Measurements from ENCODE around the gene TNFRSF6B. TPM values are rescaled to one million over a fixed set of nuclear protein-coding genes. Genes with fewer than 3 reads are reported as not detected.

TNFRSF6B gene
- total and polyA plus RNA-seq, 4 donors: 1.6 to 195 (median 32.7) TPM

DNA sequence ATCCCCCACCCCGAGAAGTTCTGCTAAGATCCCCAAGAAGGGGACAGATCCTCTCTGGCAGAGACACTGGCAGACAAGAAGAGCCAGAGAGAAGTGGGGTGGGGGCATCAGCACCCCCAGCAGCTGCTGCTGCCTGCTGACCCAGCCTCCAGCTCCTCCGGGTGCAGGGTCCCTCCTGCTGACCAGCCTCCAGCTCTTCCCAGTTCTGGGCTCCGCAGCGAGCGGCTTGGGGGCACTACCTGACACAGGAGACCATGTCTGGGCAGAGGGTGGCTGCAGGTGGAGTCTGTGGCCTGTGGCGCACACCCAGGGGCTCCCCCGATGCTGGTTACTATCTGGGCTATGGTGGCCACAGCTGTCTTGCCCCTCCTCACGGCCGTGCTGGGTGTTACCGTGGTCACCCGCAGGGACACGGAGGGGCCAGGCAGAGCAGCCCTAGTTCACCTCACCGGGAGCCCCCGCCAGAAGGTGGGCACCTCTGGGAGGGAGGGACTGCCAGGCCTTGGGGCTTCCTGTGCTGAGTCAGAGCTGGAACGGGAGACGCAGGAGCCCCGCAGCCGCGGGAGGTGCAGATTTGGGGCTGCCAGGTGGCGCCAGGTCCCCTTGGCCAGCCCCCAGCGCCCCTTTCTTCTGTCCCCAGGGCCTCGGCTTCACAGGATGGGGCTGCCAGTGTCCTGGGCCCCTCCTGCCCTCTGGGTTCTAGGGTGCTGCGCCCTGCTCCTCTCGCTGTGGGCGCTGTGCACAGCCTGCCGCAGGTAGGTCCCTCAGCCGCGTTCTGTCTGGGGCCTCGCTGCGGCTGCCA is 40.6 kb downstream of the TNFRSF6B start:
- Histone ChIP-seq H3K27ac (ENCODE audit: low read depth in 1 of 2, low read length in 1 of 2) (no peak overlapping the region), H3K4me1 (ENCODE audit: control insufficient read depth in 5 of 5, insufficient read depth in 5 of 5, low read length in 5 of 5) (peaks cover 0 to 22% (median 7%) of the 10 kb centered on the region in 5 donors), H3K4me3 (no peak overlapping the region), H3K9me3 (ENCODE audit: control insufficient read depth in 4 of 4, insufficient read depth in 3 of 4, low read length in 3 of 4) (no peaks in the 10 kb centered on the region), H3K27me3 (ENCODE audit: control insufficient read depth in 3 of 3, insufficient read depth in 3 of 3, low read length in 2 of 3) (no peaks in the 10 kb centered on the region), H3K36me3 (ENCODE audit: control insufficient read depth in 4 of 4, insufficient read depth in 4 of 4, low read length in 4 of 4) (peaks cover 0 to 39% (median 15%) of the 10 kb centered on the region in 4 donors), H3K9ac (ENCODE audit: insufficient read depth in 1 of 2, low read length in 2 of 2) (no peak overlapping the region)
- 33 to 51% methylated on average over 23 to 30 of the region's 30 CpGs for WGBS, 2 donors
- TF ChIP-seq, protein P1, sequence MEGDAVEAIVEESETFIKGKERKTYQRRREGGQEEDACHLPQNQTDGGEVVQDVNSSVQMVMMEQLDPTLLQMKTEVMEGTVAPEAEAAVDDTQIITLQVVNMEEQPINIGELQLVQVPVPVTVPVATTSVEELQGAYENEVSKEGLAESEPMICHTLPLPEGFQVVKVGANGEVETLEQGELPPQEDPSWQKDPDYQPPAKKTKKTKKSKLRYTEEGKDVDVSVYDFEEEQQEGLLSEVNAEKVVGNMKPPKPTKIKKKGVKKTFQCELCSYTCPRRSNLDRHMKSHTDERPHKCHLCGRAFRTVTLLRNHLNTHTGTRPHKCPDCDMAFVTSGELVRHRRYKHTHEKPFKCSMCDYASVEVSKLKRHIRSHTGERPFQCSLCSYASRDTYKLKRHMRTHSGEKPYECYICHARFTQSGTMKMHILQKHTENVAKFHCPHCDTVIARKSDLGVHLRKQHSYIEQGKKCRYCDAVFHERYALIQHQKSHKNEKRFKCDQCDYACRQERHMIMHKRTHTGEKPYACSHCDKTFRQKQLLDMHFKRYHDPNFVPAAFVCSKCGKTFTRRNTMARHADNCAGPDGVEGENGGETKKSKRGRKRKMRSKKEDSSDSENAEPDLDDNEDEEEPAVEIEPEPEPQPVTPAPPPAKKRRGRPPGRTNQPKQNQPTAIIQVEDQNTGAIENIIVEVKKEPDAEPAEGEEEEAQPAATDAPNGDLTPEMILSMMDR (IDR thresholded peaks at IDR 0.05; ENCODE audit: control extremely low read depth, extremely low read depth): no peak
- DNase-seq: no peak
- no peak for ATAC-seq (ENCODE audit: insufficient read depth, low FRiP score)

DNA sequence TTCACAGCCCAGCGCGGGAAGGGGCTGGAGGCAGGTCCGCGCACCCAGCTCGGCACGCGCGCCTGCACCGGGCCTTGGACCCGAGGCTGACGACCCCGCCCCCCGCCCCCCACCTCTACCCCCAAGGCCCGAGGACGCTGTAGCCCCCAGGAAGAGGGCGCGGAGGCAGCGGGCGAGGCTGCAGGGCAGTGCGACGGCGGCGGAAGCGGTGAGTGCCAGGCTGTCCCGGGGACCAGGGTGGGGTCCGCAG is 41.2 kb downstream of the TNFRSF6B start:
- WGBS, 2 donors: 0 to 15% methylated on average over 8 to 26 of the region's 26 CpGs
- DNase-seq (no peak), ATAC-seq (ENCODE audit: insufficient read depth, low FRiP score) (no peak)
- Histone ChIP-seq H3K4me1 (ENCODE audit: control insufficient read depth in 5 of 5, insufficient read depth in 5 of 5, low read length in 5 of 5) (peaks cover 0 to 22% (median 7%) of the 10 kb centered on the region in 5 donors), H3K4me3 (no peak overlapping the region), H3K9ac (ENCODE audit: insufficient read depth in 1 of 2, low read length in 2 of 2) (no peak overlapping the region), H3K36me3 (ENCODE audit: control insufficient read depth in 4 of 4, insufficient read depth in 4 of 4, low read length in 4 of 4) (peaks cover 0 to 44% (median 14%) of the 10 kb centered on the region in 4 donors), H3K27ac (ENCODE audit: low read depth in 1 of 2, low read length in 1 of 2) (no peak overlapping the region), H3K9me3 (ENCODE audit: control insufficient read depth in 4 of 4, insufficient read depth in 3 of 4, low read length in 3 of 4) (no peaks in the 10 kb centered on the region), H3K27me3 (ENCODE audit: control insufficient read depth in 3 of 3, insufficient read depth in 3 of 3, low read length in 2 of 3) (no peaks in the 10 kb centered on the region)
- TF ChIP-seq, protein P1 (IDR thresholded peaks at IDR 0.05; ENCODE audit: control extremely low read depth, extremely low read depth): no peak

DNA sequence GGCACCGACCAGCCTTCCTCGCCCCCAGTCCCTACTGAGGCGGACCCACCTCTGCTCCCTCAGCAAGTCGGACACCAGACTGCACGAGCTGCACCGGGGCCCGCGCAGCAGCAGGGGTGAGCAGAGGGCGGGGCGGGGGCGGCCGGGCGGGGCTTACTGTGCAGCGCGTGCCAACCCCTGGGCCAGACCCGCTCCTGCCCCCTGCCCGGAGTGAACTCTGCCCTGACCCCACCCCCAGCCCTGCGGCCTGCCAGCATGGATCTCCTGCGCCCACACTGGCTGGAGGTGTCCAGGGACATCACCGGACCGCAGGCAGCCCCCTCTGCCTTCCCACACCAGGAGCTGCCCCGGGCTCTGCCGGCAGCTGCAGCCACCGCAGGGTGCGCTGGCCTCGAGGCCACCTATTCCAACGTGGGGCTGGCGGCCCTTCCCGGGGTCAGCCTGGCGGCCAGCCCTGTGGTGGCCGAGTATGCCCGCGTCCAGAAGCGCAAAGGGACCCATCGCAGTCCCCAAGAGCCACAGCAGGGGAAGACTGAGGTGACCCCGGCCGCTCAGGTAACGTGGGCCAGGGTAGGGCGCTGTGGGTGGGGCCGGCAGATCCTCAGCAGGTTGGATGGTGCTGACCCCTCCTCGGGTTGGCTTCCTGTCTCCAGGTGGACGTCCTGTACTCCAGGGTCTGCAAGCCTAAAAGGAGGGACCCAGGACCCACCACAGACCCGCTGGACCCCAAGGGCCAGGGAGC is 41.7 kb downstream of the TNFRSF6B start:
- H3K4me3 ChIP-seq: no peak overlapping the region
- H3K9me3 ChIP-seq (ENCODE audit: control insufficient read depth in 4 of 4, insufficient read depth in 3 of 4, low read length in 3 of 4): no peaks in the 10 kb centered on the region
- no peak for ATAC-seq (ENCODE audit: insufficient read depth, low FRiP score)
- no peak overlapping the region for H3K9ac ChIP-seq (ENCODE audit: insufficient read depth in 1 of 2, low read length in 2 of 2)
- peaks cover 0 to 22% (median 7%) of the 10 kb centered on the region in 5 donors for H3K4me1 ChIP-seq (ENCODE audit: control insufficient read depth in 5 of 5, insufficient read depth in 5 of 5, low read length in 5 of 5)
- peaks cover 0 to 48% (median 13%) of the 10 kb centered on the region in 4 donors for H3K36me3 ChIP-seq (ENCODE audit: control insufficient read depth in 4 of 4, insufficient read depth in 4 of 4, low read length in 4 of 4)
- 18 to 28% methylated on average over 39 to 43 of the region's 43 CpGs for WGBS, 2 donors
- no peak overlapping the region for H3K27ac ChIP-seq (ENCODE audit: low read depth in 1 of 2, low read length in 1 of 2)
- H3K27me3 ChIP-seq (ENCODE audit: control insufficient read depth in 3 of 3, insufficient read depth in 3 of 3, low read length in 2 of 3): no peaks in the 10 kb centered on the region
- no peak for DNase-seq
- TF ChIP-seq, protein P1 (IDR thresholded peaks at IDR 0.05; ENCODE audit: control extremely low read depth, extremely low read depth): no peak
